ENCODE results near the gene PACRG. TPM values are rescaled to one million over a fixed set of nuclear protein-coding genes. Genes with fewer than 3 reads are reported as not detected.

PACRG gene
- total and polyA plus RNA-seq, 2 experiments from 2014 or later = 0.17 to 0.68 TPM

GRCh38 chr6:162772466-162772865, 44.7 kb downstream of the PACRG start (continued):
- no peak for TF ChIP-seq ZNF462 (CRISPR knock-in tag; IDR thresholded peaks at IDR 0.05)
- TF ChIP-seq POLR2AphosphoS5 (IDR thresholded peaks at IDR 0.05; ENCODE audit: low read depth) = no peak

GRCh38 chr6:162773996-162774395, 46.2 kb downstream of the PACRG start:
- no peaks in the 10 kb centered on the region for H4K20me1 ChIP-seq (replicated peaks; ENCODE audit: insufficient read depth)
- no peaks in the 10 kb centered on the region; the same call in 2 of the 3 replicates for H3K36me3 Mint-ChIP-seq (ENCODE audit: low read depth)
- no peaks in the 10 kb centered on the region for H3F3A ChIP-seq (replicated peaks; ENCODE audit: low read depth)
- no peak overlapping the region for H3K4me2 ChIP-seq
- H3K4me1 Mint-ChIP-seq = no peaks in the 10 kb centered on the region
- H3K4me3 ChIP-seq = no peak overlapping the region
- no peak overlapping the region for H3K4me3 Mint-ChIP-seq
- no peaks in the 10 kb centered on the region for H3K79me2 ChIP-seq (replicated peaks; ENCODE audit: insufficient read depth)
- DNase-seq (ENCODE audit: low spot score) = no peak
- H2AFZ ChIP-seq = no peak overlapping the region
- H3K4me1 ChIP-seq (ENCODE audit: insufficient read depth) = no peaks in the 10 kb centered on the region
- no peak for TF ChIP-seq REST (IDR thresholded peaks at IDR 0.05; ENCODE audit: unreplicated experiment)
- no peak for TF ChIP-seq ETS1 (IDR thresholded peaks at IDR 0.05)
- TF ChIP-seq ZNF114 (CRISPR knock-in tag; IDR thresholded peaks at IDR 0.05) = no peak
- TF ChIP-seq EZH2phosphoT487 (IDR thresholded peaks at IDR 0.05; ENCODE audit: unreplicated experiment) = no peak
- no peaks in the 10 kb centered on the region for H3K36me3 ChIP-seq (ENCODE audit: insufficient read depth)
- no peaks in the 10 kb centered on the region for H3K9me2 ChIP-seq (ENCODE audit: insufficient read depth)
- H3K27ac Mint-ChIP-seq = no peak overlapping the region
- H3K9me3 Mint-ChIP-seq = no peaks in the 10 kb centered on the region
- no peaks in the 10 kb centered on the region for H3K27me3 ChIP-seq (ENCODE audit: insufficient read depth)
- no peak for ATAC-seq
- no peak overlapping the region for H3K27ac ChIP-seq (ENCODE audit: low read depth)
- H3K27me3 Mint-ChIP-seq (ENCODE audit: insufficient read depth, low read depth, poor library complexity) = peaks cover 3% of the 10 kb centered on the region
